HG02571 (cell line): Measurements from ENCODE around the gene PREX1.

Experiments used
- ATAC-seq: cut with Tn5 transposase; IDR thresholded peaks from one replicate; pipeline ENCODE4 v1.9.1; 2021; ENCODE audit warnings: mild to moderate bottlenecking, moderate library complexity; ENCODE audit not compliant: unreplicated experiment

Gene PREX1

DNA sequence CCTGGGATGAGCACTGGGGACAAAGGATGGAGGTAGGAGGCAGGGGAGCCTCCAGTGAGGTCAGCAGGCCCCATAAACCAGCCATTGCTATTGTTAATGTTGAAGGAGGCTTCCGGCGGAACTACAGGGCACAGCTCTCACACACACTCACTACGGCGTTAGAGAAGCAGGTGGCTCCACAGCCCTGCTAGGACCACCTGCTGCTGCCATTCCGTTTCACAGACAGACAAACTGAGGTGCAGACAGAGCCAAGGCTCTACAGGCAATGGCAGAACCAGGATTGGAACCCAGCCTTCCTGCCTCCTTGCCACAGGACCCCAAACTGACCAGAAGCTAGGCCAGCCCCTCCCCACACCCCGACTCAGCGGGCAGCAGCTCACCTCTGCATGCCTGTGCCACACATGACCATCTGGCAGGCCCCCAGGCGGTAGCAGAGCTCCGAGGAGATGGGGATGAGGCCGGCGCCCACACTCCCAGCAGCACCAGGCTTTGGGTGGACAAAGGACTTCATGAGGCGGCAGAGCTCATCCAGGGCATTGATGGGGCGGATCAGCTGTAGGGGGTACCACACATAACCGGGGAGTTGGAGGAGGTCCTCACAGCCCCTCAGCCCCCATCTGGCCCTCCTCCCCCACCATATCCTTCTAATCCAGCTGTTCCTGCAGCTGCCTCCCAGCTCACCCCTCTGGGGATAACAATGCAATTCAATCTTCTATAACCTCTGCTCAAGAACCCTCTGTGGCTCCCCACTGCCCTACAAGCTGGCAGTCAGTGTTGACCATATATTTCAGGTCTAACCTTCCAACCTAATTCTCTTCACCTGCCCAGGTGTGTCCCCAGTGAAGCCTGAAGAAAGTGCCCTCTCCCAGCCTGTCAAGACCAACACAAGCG lies 198.5 kb downstream of the PREX1 start:
- ATAC-seq, result no peak

DNA sequence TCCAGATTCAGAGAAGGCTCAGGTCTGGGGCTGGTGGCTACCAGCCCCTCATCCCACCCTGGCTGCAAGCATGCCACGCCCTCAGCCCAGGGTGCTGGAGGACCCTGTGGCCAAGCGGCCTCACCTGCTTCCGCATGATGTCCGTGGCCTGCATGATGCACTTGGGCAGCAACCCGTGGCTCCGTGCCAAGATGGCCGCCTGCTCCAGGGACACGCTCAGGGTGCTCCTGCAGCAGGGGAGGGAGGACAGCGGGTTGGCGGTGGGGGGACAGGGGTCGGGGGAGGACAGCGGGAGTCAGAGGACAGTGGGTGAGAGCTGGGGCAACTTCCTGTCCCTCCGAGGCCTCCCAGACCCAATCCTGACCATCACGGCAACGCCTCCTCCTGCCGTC lies 200.1 kb downstream of the PREX1 start:
- ATAC-seq, result no peak

DNA sequence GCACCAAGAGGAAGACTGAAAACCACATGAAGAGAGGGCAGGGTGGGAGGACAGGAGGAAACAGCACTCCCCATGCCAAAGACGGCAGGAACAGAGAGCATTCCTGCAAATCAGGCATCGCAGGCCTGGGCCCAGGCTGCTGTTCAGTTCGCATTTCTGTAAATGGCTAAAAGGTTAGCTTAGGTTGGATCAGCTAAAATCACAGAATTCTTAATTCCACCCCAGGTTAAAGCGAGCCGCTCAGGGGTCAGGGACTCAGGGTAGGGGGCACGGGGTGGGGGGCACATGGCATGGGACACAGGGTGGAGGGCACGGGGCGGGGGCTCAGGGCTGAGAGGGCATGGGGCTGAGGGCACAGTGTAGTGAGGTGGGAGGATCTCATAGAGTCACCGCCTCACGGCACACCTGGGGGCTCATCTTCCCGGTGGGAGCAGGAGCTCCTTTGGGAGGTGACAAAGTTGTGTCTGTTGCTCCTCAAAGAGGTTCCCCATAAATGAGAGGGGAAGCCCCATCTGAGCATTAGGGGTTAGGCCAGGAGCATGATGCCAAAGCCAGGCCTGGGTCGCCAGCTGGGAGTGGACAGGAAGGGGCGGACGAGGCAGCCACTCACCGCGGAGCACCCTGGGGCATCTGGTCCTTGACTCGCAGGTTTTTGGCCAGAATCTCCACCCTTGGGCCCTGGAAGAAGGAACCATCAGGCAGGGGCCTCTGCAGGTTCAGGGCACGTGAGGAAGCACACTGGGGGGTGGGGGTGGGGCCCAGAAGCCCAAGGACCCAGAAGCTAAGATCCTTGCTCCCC lies 200.7 kb downstream of the PREX1 start:
- no peak for ATAC-seq

DNA sequence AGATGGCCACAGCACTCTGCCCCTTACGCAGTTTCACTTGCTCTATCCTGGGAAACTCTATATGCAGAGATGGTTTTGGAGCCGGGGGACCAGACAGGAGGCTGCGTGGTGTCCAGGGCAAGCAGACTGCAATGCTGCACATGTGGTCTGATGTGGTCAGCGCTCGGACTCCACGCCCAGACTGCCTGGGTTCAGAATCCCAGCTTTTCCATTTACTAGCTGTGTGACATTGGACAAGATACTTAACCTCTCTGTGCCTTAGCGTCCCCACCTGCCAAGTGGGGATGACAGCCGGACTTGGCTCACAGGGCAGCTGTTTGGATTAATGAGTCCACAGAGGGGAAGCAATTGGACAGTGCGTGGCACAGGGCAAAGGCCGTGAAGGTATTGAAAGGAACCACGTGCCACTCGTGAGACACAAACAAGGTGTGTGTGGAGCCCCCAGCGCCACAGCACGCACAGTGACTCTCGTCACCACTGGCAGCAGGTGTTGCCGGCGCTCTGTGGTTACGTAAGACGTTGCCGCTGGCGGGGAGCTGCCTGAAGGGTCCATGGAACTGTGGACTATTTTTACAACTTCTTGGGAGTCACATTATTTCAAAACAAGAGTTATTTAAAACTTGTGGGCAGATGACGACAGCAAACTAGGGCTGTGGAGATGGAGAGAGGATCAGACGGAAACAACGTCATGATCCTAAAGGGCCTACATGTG lies 201.4 kb downstream of the PREX1 start:
- no peak for ATAC-seq

DNA sequence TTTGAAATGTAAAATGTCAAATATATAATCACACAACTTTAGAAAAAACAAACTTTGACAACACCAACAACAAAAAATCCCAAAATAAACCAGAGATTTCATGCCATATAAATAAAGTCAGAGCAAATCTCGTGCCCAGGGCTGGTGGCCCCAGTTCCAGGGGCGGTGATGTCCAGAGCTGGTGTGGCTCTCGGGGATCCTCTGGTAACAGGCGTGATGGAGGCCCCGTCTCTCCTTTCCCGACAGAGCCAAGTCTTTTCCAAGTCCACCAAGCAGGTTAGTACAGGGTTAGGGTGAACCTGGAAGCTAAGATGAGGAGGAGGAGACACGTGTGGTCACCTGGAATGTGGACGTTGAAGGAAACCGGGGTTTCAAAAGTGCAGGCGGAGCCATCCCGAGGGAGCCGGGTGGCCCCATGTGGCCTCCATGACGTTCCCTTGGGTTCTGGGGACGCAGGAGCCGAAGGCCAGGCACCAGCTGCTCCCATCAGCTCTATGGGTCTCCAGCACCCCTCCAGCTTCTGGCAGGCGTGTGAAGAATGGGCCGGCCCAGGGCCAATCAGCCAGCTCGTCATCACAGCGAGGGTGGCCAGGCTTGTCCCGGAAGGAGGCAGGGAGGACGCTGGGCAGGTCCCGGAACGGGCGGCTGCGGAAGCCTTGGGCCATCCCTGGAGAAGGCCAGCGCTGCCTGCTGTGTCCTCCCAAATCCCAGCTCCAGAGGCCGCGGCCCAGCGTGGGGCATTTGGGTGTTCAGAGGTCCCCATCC lies 202.5 kb downstream of the PREX1 start:
- no peak for ATAC-seq

DNA sequence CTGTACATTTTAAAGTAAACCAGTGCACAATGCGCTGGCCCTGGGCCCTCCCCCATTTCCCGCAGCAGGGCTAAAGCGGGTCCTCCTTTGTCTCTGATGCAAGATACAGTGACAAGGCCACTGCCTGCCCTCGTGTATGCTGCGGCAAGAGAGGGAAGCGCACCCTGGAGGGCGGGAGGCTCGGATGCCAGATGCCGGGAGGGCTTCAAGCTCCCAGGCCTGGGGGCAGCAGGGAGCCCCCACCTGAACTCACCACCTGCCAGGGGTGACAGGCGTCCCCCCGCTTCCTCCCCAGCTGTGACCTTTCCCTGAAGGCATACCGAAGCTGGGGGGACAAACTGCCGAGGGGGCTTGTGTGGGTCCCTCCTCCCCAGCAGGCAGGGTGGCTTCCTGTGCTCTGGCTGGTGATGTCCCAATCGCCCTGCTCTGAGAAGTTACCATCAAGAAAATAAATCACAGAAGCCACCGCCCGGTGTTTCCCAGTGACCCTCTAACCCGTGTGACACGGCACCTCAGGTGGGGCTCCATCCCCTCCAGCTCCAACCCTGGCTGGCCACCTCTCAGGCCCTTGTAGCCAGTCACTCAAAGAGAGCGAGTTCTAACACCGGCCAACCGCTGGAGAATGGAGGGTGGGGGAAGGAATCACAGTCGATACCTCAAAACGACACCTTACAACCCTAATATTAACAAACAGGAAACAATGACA lies 203.3 kb downstream of the PREX1 start:
- ATAC-seq, result no peak

DNA sequence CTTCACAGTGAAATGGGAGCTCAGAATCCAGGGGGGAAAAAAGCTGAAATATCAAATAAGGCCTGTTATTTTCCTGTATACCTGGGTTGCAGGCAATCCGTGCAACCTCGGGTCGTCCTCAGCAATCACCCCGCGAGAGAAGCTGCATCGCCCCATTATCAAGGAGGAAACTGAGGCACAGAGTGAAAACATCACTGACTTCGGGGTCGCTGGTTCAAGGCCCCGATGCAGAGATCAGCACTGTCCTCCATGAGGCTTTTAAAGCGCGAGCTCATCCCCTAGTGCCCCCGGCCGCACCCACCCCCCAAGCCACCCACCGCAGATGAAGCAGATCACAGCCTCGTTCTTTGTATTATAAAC lies 203.9 kb downstream of the PREX1 start:
- ATAC-seq, result no peak

DNA sequence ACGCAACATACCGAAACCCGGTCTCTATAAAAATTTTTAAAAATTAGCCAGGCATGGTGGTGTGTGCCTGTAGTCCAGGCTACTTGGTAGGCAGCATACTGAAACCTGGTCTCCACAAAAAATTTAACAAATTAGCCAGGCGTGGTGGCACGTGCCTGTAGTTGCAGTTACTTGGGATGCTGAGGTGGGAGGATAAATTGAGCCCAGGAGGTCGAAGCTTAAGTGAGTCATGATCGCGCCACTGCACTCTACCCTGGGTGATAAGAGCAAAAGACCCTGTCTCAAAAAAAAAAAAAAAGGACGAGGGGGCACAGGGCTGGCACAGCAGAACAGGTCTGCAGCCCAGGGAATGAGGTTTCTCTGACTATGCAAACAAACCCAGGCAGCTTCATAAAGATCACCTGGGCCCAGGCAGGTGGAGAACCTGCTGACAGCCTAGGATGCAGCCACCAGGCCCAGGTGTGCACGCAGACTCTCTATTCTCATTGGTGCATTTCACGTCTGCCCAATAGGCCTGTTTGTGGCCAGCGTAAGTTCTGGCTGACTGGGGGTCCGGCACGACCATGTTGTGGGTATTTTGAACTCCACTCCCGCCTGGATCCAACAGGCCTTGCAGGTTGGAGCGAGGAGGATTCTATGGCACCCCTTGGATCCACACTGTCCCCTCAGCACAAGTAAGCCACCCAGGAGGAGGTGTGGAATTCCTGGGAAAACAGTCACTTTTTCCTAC lies 204.5 kb downstream of the PREX1 start:
- no peak for ATAC-seq

DNA sequence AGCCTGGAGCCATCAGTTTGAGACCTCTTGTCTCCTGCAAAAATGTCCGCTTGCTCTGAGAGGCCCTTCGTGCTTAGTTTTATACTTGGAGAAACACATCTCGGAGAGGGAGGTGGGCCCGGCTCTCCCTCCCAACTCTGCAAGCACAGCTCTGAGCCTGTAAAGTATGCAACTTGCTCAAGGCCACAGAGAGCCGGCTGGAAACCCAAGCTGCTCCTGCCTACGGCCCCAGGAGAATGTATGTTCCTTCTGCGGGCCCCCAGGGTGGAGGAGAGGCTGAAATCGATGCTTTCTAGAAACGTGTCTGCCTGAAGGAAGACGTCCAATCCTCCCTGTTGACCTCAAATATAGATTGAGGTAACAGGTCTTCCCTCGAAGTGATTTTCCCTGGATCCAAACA lies 205.4 kb downstream of the PREX1 start:
- no peak for ATAC-seq

DNA sequence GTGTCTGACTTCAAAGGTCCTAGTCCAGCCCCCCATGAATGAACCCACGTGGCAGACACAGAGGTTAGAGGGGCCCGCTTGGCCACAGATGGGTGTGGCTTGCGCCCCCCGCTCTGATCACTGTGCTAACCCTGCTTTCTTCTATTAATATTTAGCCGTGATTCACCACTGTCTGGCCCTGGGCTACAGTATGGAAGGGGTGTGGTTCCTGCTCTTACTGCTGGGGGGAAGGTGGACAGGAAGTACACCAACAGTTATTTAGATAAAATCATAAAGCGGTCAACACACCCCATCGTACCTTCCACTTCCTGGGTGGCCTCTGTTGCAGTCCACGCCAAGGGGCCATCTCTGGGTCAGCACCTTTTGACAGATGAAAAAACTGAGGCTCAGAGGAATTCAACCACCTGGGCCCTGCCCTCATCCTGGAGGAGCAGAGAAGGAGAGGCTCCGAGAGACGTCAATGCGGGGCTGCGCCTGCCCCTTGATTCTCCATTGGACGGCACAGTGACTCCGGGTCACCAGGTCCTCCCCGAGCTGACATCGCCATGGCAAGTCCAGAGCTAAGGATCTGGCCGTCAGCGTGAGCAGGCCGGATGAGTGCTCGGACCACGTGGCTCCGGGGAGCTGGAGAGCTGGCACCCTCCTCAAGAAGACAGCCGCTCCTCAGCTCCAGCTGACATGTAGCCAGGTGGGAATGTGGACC lies 206.3 kb downstream of the PREX1 start:
- no peak for ATAC-seq

DNA sequence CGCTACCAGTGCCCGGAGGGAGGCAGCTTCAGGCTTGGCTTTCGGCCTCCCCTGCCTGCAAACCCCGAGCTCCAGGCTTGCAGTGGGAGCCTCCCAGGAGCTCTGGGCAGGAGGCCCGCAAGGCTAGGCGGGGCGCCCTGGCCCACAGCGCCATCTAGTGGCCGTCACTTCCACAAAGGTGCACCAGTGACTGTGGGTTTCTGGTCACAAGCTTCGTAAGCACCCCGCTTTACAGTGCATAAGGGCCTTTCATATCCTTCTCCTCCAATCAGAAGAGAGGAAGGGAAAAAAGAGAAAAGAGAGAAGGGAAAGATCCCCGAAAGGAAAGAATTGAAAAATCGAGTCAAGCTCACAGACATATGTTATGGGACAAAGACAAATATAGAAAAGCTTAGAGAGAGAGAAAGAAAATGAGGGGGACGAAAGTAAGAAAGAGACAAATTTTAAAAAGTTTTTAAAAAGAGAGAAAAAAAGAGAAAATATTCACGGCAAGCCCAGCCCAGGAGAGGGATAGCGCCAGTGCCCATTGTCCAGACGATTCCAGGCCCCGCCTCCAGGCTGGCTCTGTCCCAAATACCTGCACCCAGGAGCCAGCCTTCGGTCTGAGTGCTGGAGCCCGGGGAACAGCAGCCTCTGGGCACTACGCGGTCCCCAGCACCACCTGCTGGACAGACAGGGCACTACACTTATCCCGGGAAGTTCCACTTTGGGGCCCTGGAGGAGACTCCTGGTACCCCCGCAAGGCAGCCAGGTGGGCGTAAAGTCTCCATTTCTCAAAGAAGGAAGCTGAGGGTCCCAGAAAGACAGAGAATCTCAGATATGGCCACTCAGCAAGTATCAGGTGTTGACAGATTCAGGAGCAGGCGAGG lies 207.1 kb downstream of the PREX1 start:
- ATAC-seq, result no peak

DNA sequence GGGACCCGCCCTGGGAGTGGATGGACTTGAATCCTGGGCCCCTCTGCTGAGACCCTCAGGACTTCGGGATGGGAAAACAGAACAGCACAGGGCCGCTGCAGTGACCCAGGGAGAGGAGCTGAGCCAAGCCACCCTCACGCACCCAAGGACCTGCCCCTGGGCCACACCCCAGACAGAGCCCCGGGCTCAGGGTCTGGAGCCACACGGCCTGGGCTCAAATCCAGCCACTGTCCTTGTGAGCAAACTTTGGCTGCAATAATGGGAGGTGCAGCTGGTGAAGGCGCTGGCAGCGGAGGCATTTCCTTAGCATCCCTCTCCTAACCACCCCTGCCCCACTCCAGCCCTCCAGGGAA lies 207.7 kb downstream of the PREX1 start:
- ATAC-seq, result no peak

DNA sequence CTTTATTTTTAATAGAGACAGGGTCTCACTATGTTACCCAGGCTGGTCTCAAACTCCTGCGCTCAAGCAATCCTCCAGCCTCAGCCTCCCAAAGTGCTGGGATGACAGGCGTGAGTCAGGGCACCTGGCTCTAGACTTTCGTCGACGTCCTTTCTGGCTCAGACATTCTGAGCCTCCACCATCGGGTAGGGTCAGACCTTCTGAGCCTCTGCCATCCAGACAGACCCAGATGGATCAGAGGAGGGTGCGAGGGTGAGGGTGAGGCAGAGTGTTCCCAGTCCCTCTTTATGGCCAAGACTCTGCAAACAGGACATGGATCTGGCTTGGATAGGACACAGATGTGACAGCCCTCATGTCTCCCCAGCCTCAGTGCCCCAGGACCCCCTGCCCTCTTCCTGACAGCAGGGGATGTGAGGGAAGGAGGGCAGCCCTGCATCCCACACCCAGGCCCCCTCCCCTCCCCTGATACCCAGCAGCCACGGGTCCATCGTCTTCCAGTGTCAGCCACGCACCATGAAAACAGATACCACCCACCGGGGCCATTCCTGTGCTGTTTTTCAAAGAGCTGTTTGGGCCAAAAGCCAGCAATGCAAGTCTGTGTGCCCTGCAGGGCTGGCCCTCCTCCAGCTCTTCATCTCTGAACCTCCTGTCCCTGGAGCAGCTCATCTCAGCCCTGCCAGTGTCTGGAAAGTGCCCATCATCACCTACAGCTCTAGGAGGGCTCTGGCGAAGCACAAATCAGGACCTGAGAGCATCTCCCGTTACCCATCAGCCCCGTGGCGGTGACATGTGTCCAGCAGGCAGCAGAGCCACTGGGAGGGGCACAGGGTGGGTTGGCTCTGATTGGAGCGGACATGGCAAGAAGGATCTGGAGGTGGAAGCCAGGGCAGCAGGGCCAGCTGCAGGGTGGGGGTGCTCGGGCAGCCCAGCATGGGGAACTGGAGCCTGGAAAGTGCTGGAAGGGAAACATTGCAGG lies 208.4 kb downstream of the PREX1 start:
- no peak for ATAC-seq

DNA sequence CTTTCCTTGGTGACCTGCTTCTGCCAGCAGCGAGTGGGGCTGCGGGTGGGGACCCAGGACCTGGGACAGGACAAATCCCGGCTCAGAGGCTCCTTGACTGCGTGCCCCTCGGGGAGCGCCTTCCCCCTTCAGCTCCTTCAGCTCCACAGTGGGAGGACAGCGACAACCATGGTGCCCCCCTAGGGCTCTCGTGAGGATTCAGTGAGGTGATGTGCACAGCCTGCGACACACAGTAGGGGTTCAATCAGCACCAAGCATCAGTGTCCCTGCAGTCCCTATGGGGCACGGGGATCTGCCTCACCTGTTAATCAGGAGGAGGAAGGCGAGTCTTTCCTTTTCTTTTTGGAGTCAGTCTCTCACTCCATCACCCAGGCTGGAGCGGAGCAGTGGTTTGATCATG lies 209.2 kb downstream of the PREX1 start:
- no peak for ATAC-seq

DNA sequence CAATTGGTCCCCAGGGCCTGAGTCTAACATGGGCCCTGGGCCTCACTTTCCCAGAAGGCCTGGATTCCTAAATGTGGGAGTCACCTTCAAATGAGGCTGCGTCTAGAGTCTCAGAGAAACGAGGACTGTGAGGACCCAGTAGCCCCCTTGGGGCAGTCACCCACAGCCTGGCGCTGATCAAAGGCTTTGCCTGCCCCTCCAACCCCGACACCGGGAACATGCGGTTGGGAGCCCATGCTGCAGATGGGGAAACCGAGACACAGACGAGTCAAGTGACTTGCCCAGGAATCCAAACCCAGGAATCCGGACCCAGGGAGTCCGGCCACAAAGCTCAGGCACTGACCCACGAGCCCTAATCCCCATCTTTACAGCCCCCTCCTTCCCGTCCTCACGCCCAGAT lies 209.7 kb downstream of the PREX1 start:
- ATAC-seq, result no peak

DNA sequence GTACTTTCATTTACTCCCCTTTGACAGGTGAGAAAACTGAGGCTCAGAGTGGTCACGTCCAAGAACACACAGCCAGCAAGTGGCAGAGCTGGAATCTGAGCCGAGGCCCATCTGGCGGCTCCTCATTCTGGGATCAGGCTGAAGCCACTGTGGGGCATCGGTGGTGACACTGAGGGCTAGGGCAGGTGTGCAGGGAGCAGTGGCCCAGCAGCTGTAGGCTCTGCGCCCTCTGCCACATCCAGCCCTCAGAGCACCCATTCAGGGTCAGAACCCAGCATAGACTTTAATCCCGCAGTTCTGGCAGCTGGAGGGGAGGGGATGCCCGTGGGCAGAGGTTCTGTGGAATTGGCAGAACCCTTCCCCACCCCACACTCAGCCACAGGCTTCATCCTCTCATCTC lies 210.3 kb downstream of the PREX1 start:
- ATAC-seq, result no peak

DNA sequence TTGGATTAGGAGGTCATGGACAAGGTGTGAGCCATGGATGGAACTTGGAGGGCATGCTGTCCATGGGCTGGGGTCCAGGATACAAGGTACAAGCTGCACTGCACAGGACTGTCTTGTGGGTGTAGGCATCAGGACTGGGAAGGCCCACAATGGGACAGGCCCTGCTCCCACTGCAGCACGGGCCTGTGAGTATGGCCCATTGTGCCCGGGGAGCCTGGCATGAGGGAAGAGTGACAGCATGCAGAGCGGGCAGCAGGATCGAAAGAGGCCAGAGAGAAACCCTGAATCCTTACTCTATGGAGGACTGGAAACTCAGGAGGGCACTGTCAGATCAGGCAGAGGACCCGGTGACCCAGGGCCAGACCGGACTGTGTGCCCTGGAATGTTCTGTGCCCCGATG lies 211.3 kb downstream of the PREX1 start:
- ATAC-seq, result no peak
